GM13976 (cell line): ENCODE data around the gene HNRNPK.

ENCODE experiments used
- DNase-seq: peaks from one replicate; pipeline ENCODE4 v3.0.0; 2012; ENCODE audit warnings: low spot score
- CTCF ChIP-seq: IDR thresholded peaks from 2 replicates; pipeline ENCODE4 v1.5.1; 2012; ENCODE audit warnings: borderline replicate concordance, mild to moderate bottlenecking; ENCODE audit not compliant: insufficient read depth; ENCODE audit errors: extremely low read depth, missing control alignments, control extremely low read depth
- in situ Hi-C: fragments of 300-500 bp; cut with MboI; formaldehyde crosslinking; loops from one replicate; pipeline ENCODE4 v1.12.0; 2022; ENCODE audit warnings: low sequenced_read_pairs, mixed read lengths, inconsistent platforms; ENCODE audit not compliant: unreplicated experiment

The HNRNPK gene

DNA sequence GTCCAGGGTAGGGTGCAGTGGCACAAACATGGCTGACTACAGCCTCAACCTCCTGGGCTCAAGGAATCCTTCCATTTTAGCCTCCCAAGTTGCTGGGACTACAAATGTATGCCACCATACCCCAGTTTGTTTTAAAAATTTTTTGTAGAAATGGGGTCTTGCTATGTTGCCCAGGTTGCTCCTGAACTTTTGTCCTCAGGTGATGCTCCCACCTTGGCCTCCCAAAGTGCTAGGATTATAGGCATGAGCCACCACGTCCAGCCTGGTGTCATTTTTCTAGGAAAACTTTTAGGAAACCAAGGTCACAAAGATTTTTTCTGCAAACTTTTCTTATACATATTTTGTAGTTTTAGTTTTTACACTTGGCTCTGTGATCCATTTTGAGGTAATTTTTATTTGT is 11.3 kb upstream of the HNRNPK start:
- in situ Hi-C loops: no loop called here
- no peak for TF ChIP-seq CTCF
- DNase-seq: no peak

DNA sequence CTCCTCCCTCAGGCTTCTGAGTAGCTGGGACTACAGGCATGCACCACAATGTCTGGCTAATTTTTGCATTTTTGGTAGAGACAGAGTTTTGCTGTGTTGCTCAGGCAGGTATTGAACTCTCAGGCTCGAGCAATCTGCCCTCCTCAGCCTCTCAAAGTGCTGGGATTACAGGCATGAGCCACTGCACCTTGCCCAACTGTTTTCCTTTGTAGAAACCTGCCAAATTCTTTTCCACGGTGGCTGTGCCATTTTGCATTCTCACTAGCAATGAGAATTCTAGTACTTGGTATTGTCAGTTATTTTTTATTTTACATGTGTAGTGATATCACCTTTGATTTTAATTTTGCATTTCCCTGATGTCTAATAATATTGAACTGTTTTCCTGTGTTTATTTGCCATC is 8.4 kb upstream of the HNRNPK start:
- no peak for DNase-seq
- TF ChIP-seq CTCF: no peak
- in situ Hi-C loops: no loop called here

GRCh38 chr9:83987402-83987791 is 7.4 kb upstream of the HNRNPK start:
- no peak for TF ChIP-seq CTCF
- no peak for DNase-seq
- in situ Hi-C loops: no loop called here

DNA sequence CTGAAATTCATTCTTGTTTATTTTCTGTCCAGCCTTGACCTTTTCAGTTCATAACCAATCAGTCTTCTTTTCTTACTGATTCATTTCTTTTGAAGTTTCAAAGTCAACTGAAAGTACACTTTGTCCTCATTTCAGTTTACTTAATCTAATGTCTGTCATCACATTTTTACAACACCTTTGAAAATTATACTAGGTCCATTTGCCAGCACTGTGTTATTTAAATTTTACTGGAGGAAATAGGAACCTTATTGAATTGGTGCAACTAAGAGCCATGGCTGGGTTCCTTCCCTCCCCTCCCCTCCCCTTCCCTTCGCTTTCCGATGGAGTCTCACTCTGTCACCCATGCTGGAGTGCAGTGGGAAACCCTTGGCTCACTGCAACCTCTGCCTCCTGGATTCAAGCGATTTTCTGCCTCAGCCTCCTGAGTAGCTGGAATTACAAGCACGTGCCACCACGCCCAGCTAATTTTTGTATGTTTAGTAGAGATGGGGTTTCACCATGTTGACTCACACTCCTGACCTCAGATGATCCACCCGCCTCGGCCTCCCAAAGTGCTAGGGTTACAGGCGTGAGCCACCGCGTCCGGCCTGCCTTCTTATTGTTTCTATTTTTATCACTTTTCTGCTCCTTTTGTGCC is 6.9 kb upstream of the HNRNPK start:
- no peak for DNase-seq
- in situ Hi-C loops: no loop called here
- TF ChIP-seq CTCF: no peak

GRCh38 chr9:83986195-83986594 is 6.2 kb upstream of the HNRNPK start:
- DNase-seq: no peak
- in situ Hi-C loops: no loop called here
- no peak for TF ChIP-seq CTCF

- TF ChIP-seq CTCF: no peak
- peak; percentile 21 for DNase-seq
- in situ Hi-C loops: no loop called here
Observed at GRCh38 chr9:83981126-83981871, 1.3 kb upstream of the HNRNPK start.
